Parathyroid adenoma (tissue), 2 donors: ENCODE results near the gene RBMS1.

Experiments used
- H2AFZ ChIP-seq: fragments of 300-600 bp; sonication (generic); one replicate; pipeline ENCODE4 v1.7.0; 2017; ENCODE audit warnings: antibody characterized with exemption, mild to moderate bottlenecking
- H3K27ac ChIP-seq: fragments of 300-600 bp; sonication (generic); one replicate; pipeline ENCODE4 v1.7.0; 2017
- H3K27me3 ChIP-seq: fragments of 300-600 bp; sonication (generic); one replicate; pipeline ENCODE4 v1.7.0; 2017; ENCODE audit warnings: low read length; ENCODE audit not compliant: control insufficient read depth, insufficient read depth
- H3K36me3 ChIP-seq: fragments of 300-600 bp; sonication (generic); one replicate; pipeline ENCODE4 v1.7.0; 2017; ENCODE audit warnings: low read length; ENCODE audit not compliant: control insufficient read depth, insufficient read depth
- H3K4me1 ChIP-seq: fragments of 300-600 bp; sonication (generic); one replicate; pipeline ENCODE4 v1.7.0; 2017; ENCODE audit warnings: control low read depth
- H3K4me2 ChIP-seq: fragments of 300-600 bp; sonication (generic); one replicate; pipeline ENCODE4 v1.7.0; 2017; ENCODE audit warnings: low read length
- H3K4me3 ChIP-seq: fragments of 300-600 bp; sonication (generic); one replicate; pipeline ENCODE4 v1.7.0; 2017; ENCODE audit warnings: low read depth, low read length
- H3K79me2 ChIP-seq: fragments of 300-600 bp; sonication (generic); one replicate; pipeline ENCODE4 v1.7.0; 2017; ENCODE audit warnings: control low read depth
- H3K9ac ChIP-seq: fragments of 300-600 bp; sonication (generic); one replicate; pipeline ENCODE4 v1.7.0; 2017; ENCODE audit warnings: mild to moderate bottlenecking
- H3K9me3 ChIP-seq: fragments of 300-600 bp; sonication (generic); one replicate; pipeline ENCODE4 v1.7.0; 2017; ENCODE audit warnings: low read length; ENCODE audit not compliant: control insufficient read depth
- TF ChIP-seq, protein P1 (sequence below): fragments of 300-600 bp; sonication (generic); IDR thresholded peaks from one replicate; pipeline ENCODE4 v1.7.0; 2017; ENCODE audit warnings: antibody characterized with exemption, mild to moderate bottlenecking
- donor health status: primary hyperparathyroidism.

The RBMS1 gene

DNA sequence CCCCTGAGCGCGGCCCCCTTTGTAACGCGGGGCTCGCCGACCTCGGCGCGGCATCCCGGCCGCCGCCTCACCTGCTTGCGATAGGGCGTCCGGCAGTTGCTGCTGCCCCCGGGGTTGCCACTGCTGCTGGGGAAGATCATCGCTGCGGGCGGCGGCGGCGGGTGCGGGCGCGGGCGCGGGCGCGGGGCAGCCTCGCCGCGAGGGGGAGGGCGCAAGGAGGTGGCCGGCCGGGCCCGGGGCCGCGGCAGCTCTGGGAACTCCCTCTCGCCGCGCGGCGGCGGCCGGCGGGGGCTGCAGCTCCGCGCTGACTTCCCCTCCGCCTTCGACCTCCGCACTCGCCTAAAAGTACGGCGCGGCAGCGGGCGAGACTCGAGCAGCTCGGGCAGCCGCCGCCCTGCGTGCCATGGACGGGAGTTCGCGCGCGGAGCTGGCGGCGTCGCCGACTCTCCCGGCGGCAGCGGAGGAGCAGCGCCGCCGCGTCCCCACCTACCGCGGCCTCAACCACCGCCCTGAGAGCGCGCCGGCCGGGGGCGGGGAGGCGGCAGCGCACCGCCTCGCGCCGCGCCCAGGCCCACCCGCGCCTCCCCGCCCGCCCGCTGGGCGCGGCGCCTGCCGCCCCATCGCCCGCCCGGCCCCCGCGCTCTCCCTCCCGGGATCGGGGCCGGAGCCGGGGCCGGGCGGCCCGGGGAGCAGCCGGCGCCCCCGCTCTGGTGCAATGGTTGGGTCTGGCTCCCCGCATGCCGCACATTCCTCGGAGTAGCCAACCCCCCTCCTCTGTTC is 86.0 kb downstream of the RBMS1 start:
- H3K9me3 ChIP-seq = no peaks in the 10 kb centered on the region
- H3K4me2 ChIP-seq = peak overlapping the region; percentile 71
- TF ChIP-seq, protein P1, sequence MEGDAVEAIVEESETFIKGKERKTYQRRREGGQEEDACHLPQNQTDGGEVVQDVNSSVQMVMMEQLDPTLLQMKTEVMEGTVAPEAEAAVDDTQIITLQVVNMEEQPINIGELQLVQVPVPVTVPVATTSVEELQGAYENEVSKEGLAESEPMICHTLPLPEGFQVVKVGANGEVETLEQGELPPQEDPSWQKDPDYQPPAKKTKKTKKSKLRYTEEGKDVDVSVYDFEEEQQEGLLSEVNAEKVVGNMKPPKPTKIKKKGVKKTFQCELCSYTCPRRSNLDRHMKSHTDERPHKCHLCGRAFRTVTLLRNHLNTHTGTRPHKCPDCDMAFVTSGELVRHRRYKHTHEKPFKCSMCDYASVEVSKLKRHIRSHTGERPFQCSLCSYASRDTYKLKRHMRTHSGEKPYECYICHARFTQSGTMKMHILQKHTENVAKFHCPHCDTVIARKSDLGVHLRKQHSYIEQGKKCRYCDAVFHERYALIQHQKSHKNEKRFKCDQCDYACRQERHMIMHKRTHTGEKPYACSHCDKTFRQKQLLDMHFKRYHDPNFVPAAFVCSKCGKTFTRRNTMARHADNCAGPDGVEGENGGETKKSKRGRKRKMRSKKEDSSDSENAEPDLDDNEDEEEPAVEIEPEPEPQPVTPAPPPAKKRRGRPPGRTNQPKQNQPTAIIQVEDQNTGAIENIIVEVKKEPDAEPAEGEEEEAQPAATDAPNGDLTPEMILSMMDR = peak; percentile 21
- peaks cover 41% of the 10 kb centered on the region for H3K4me1 ChIP-seq
- H3K9ac ChIP-seq = peak overlapping the region; percentile 79
- peak overlapping the region; percentile 63 for H2AFZ ChIP-seq
- H3K27me3 ChIP-seq = no peaks in the 10 kb centered on the region
- H3K79me2 ChIP-seq = peaks cover 57% of the 10 kb centered on the region
- H3K4me3 ChIP-seq = peak overlapping the region; percentile 58
- H3K36me3 ChIP-seq = no peaks in the 10 kb centered on the region
- peak overlapping the region; percentile 96 for H3K27ac ChIP-seq

DNA sequence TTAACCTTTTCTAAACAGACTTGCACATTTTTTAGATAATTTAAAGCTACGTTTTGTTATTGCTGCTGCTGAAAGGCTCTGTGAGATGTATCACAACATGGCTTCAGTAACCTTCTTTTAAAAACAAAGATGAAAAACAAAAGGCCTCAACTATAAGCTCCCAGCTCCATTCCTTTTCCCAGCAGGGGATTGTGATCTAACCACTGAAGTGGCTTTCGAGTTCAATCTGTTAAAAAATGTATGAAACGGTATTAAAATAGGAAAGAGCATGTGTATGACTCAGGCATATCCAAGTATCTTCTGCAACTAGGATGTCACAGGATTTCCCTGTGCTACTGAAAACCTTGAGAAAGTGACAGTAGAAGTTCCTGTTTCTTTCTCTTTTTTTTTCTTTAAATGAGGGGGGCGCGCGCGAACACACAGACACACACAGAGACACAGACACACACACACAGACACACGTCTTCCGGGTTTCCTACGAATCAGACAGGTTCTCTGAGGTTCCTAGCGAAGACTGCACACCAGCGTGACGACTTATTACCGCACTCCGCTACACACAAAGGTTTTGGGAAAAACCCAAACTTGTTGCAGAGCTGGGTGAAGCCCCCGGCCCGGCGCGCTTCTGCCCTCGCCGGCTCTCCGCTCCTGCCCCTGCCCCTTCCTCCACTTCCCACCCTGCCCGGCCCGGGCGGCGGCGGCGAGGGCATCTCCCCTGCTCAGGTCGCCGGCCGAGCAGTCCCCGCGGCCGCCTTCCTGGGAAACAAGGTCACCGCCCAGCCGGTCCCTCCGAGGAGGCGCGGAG is 86.8 kb downstream of the RBMS1 start:
- H3K4me2 ChIP-seq = peak overlapping the region; percentile 71
- H3K79me2 ChIP-seq = peaks cover 60% of the 10 kb centered on the region
- peak overlapping the region; percentile 61 for H2AFZ ChIP-seq
- peaks cover 36% of the 10 kb centered on the region for H3K4me1 ChIP-seq
- H3K36me3 ChIP-seq = no peaks in the 10 kb centered on the region
- peak overlapping the region; percentile 58 for H3K4me3 ChIP-seq
- TF ChIP-seq, protein P1 = no peak
- no peaks in the 10 kb centered on the region for H3K9me3 ChIP-seq
- H3K9ac ChIP-seq = peak overlapping the region; percentile 79
- no peaks in the 10 kb centered on the region for H3K27me3 ChIP-seq
- peak overlapping the region; percentile 96 for H3K27ac ChIP-seq

DNA sequence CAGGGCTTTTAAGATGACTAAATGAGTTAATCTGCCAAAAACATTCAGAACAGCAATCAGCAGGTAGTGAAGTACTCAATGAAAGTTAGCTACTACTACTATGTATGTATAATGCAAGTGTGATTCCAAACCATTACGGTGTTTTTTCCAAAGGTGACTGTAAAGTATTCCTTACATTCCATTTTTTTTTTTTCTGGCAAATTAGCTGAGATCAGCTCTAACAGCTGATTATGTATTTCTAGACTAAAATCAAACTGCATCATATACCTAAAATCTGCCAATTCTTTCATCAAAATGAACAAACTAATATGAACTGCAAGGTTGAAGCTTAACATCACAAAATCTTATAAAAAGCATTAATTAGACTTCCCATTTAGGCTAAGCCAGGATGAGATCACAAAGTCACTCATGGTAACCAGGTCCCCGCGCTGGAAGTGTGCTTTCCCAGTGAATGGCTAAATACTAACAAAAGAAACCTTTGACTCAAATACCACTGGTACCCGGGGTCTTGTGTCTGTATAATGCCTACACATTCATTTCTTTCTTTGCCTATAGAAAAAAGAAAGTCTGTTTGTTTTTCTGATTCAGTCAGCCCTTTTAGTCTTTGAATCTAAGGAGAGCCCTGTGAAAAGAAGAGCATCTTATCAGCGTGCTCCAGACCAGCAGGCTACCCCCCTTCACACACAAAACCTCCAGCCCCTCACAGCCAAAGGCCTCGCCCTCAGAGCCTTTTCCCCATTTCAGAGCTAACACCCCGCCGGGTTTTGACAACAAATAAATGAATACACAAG is 88.3 kb downstream of the RBMS1 start:
- Histone ChIP-seq H3K36me3 (no peaks in the 10 kb centered on the region), H3K4me2 (peak overlapping the region; percentile 71), H3K27ac (peak overlapping the region; percentile 96), H3K4me3 (peak overlapping the region; percentile 58), H2AFZ (no peak overlapping the region), H3K27me3 (no peaks in the 10 kb centered on the region), H3K9ac (peak overlapping the region; percentile 6), H3K4me1 (peaks cover 37% of the 10 kb centered on the region), H3K9me3 (no peaks in the 10 kb centered on the region), H3K79me2 (peaks cover 62% of the 10 kb centered on the region)
- TF ChIP-seq, protein P1 = no peak

DNA sequence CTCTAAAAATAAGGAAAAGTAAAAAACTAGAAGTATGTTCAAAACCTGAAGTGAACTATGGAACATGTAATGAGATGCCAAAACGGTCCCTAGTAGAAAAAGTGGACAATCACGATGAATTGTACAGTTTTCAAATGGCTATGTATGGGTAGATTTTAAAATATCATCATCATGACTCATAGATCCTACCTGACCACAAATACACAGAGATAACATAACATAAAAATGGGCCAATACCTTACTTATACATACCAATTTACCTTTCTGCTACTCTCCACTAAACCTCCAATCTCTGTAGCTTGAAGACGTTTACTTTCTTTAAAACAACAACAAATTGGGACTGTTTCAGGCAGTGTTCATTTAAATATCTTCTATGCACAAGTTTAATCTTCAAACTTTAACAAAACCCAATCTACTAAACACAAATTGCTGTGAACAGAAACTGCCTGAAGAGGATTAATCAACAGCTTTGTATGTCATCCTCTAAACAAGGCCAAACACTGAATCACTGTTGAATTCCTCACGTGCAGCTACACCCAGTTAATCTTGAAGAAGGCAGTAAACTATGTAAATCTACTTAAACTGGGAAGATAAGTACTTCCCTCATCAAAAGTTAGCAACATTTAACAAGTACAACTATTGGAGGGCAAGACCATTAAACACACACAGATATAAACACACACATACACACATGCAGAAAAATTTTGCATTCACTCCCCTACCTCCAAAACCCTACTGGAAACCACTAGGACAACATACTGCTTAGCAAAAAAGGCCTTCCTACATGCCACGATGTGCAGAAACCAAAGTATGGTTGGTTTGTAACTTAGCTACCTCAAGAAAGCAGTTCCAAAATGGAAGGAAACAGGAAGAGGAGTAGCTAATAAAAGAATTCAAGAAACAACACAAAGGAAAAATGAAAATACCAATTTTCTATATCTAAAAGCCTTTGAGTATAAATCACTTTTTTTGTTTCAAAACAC is 90.3 kb downstream of the RBMS1 start:
- Histone ChIP-seq H2AFZ (no peak overlapping the region), H3K79me2 (peaks cover 71% of the 10 kb centered on the region), H3K27me3 (no peaks in the 10 kb centered on the region), H3K4me3 (no peak overlapping the region), H3K9me3 (no peaks in the 10 kb centered on the region), H3K9ac (no peak overlapping the region), H3K4me2 (no peak overlapping the region), H3K27ac (peak overlapping the region; percentile 96), H3K36me3 (no peaks in the 10 kb centered on the region), H3K4me1 (peaks cover 56% of the 10 kb centered on the region)
- TF ChIP-seq, protein P1 = no peak
